ENCODE data around the gene DOCK1. TPM values are rescaled to one million over a fixed set of nuclear protein-coding genes. Genes with fewer than 3 reads are reported as not detected.

Gene DOCK1
- polyA plus RNA-seq, 1 donor from 2014 or later: 2.7 TPM

DNA sequence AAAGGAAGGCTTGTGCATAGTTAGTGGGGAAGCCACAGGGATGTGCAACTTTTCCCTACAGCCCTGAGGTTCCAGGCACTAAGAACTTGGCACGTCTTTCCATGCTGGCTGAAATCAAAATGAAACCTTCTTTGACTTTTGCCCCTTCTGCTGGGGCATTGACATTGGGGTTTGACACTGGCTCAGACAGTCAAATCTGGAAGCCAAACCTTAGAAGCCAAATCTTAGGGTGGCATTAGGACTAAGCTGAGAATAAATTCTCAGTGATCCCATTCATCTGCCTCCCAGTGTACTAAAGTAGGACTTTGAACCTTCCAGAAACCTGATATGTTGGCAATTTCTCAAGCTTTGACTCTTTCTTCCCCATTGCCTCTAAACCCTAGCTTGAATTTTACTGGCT, 322.4 kb downstream of the DOCK1 start:
- Histone ChIP-seq H3K9ac (ENCODE audit: low read length) (no peak overlapping the region), H4K20me1 (ENCODE audit: insufficient read depth) (no peaks in the 10 kb centered on the region), H3K9me3 (ENCODE audit: low read length) (no peaks in the 10 kb centered on the region), H3K36me3 (ENCODE audit: insufficient read depth, low read length) (no peaks in the 10 kb centered on the region), H3K27ac (ENCODE audit: low read length) (no peak overlapping the region), H3K9me2 (ENCODE audit: insufficient read depth, low read length) (no peaks in the 10 kb centered on the region), H3K79me2 (replicated peaks; ENCODE audit: insufficient read depth, low read length) (no peaks in the 10 kb centered on the region), H3F3A (ENCODE audit: insufficient read depth, low read length, poor library complexity, severe bottlenecking) (no peaks in the 10 kb centered on the region), H3K27me3 (ENCODE audit: insufficient read depth, low read depth, low read length) (no peaks in the 10 kb centered on the region), H2AFZ (ENCODE audit: low read depth, low read length) (no peak overlapping the region), H3K4me3 (ENCODE audit: low read length) (no peak overlapping the region), H3K4me2 (ENCODE audit: low read length) (no peak overlapping the region)
- TF ChIP-seq, protein P1, sequence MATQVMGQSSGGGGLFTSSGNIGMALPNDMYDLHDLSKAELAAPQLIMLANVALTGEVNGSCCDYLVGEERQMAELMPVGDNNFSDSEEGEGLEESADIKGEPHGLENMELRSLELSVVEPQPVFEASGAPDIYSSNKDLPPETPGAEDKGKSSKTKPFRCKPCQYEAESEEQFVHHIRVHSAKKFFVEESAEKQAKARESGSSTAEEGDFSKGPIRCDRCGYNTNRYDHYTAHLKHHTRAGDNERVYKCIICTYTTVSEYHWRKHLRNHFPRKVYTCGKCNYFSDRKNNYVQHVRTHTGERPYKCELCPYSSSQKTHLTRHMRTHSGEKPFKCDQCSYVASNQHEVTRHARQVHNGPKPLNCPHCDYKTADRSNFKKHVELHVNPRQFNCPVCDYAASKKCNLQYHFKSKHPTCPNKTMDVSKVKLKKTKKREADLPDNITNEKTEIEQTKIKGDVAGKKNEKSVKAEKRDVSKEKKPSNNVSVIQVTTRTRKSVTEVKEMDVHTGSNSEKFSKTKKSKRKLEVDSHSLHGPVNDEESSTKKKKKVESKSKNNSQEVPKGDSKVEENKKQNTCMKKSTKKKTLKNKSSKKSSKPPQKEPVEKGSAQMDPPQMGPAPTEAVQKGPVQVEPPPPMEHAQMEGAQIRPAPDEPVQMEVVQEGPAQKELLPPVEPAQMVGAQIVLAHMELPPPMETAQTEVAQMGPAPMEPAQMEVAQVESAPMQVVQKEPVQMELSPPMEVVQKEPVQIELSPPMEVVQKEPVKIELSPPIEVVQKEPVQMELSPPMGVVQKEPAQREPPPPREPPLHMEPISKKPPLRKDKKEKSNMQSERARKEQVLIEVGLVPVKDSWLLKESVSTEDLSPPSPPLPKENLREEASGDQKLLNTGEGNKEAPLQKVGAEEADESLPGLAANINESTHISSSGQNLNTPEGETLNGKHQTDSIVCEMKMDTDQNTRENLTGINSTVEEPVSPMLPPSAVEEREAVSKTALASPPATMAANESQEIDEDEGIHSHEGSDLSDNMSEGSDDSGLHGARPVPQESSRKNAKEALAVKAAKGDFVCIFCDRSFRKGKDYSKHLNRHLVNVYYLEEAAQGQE (IDR thresholded peaks at IDR 0.05; ENCODE audit: borderline replicate concordance): no peak
- TF ChIP-seq POLR2AphosphoS5 (IDR thresholded peaks at IDR 0.05) (no peak), EZH2 (IDR thresholded peaks at IDR 0.05; ENCODE audit: borderline replicate concordance, insufficient read depth, low read length, poor library complexity, severe bottlenecking) (no peak), EP300 (conservative IDR thresholded peaks at IDR 0.05; ENCODE audit: poor library complexity, severe bottlenecking) (no peak), MXI1 (conservative IDR thresholded peaks at IDR 0.05; ENCODE audit: poor library complexity, severe bottlenecking) (no peak), SMC3 (conservative IDR thresholded peaks at IDR 0.05; ENCODE audit: poor library complexity) (no peak), RAD21 (conservative IDR thresholded peaks at IDR 0.05) (no peak), TAF1 (IDR thresholded peaks at IDR 0.05; ENCODE audit: low read depth) (no peak)
- TF ChIP-seq, protein P2, sequence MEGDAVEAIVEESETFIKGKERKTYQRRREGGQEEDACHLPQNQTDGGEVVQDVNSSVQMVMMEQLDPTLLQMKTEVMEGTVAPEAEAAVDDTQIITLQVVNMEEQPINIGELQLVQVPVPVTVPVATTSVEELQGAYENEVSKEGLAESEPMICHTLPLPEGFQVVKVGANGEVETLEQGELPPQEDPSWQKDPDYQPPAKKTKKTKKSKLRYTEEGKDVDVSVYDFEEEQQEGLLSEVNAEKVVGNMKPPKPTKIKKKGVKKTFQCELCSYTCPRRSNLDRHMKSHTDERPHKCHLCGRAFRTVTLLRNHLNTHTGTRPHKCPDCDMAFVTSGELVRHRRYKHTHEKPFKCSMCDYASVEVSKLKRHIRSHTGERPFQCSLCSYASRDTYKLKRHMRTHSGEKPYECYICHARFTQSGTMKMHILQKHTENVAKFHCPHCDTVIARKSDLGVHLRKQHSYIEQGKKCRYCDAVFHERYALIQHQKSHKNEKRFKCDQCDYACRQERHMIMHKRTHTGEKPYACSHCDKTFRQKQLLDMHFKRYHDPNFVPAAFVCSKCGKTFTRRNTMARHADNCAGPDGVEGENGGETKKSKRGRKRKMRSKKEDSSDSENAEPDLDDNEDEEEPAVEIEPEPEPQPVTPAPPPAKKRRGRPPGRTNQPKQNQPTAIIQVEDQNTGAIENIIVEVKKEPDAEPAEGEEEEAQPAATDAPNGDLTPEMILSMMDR (IDR thresholded peaks at IDR 0.05; ENCODE audit: poor library complexity, severe bottlenecking): no peak

DNA sequence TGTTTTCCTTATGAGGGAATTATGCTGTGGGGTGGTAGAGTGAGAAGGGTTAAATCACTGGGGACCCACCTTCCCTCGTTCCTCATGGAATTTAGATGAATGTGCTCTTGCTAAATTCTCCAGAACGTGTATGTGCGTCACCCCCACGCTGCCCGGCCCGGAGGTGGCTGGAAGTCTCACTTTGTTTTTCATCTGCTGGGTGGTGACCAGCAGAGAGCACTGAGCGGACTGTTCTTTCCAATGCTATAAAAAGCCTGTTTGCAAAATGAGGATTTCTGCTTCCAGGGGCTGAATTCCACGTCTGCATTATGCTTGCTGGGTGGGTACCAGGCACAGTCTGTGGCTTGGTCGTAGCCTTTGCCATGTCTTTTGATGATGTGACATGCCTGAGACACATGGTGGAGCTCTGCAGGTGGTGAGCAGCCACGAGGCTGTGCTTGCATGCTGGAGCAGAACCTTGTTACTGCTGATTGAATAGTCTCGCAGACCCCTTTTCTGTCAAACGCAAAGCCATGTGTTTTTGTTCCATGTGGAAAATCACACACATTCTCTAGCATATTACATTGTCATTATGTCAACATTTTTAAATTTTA, 323.1 kb downstream of the DOCK1 start:
- TF ChIP-seq SMC3 (conservative IDR thresholded peaks at IDR 0.05; ENCODE audit: poor library complexity): peak; percentile 51
- TF ChIP-seq, protein P1 (IDR thresholded peaks at IDR 0.05; ENCODE audit: borderline replicate concordance): no peak
- no peak for TF ChIP-seq EP300 (conservative IDR thresholded peaks at IDR 0.05; ENCODE audit: poor library complexity, severe bottlenecking)
- no peak for TF ChIP-seq POLR2AphosphoS5 (IDR thresholded peaks at IDR 0.05)
- TF ChIP-seq, protein P2 (IDR thresholded peaks at IDR 0.05; ENCODE audit: poor library complexity, severe bottlenecking): peak; percentile 51
- TF ChIP-seq TAF1 (IDR thresholded peaks at IDR 0.05; ENCODE audit: low read depth): no peak
- TF ChIP-seq RAD21 (conservative IDR thresholded peaks at IDR 0.05): peak; percentile 57
- no peak overlapping the region for H3K27ac ChIP-seq (ENCODE audit: low read length)
- no peak overlapping the region for H3K9ac ChIP-seq (ENCODE audit: low read length)
- no peaks in the 10 kb centered on the region for H3K9me3 ChIP-seq (ENCODE audit: low read length)
- H4K20me1 ChIP-seq (ENCODE audit: insufficient read depth): no peaks in the 10 kb centered on the region
- no peaks in the 10 kb centered on the region for H3F3A ChIP-seq (ENCODE audit: insufficient read depth, low read length, poor library complexity, severe bottlenecking)
- H3K36me3 ChIP-seq (ENCODE audit: insufficient read depth, low read length): no peaks in the 10 kb centered on the region
- H3K79me2 ChIP-seq (replicated peaks; ENCODE audit: insufficient read depth, low read length): no peaks in the 10 kb centered on the region
- H3K9me2 ChIP-seq (ENCODE audit: insufficient read depth, low read length): no peaks in the 10 kb centered on the region
- H3K4me2 ChIP-seq (ENCODE audit: low read length): no peak overlapping the region
- H2AFZ ChIP-seq (ENCODE audit: low read depth, low read length): no peak overlapping the region
- H3K27me3 ChIP-seq (ENCODE audit: insufficient read depth, low read depth, low read length): no peaks in the 10 kb centered on the region
- no peak overlapping the region for H3K4me3 ChIP-seq (ENCODE audit: low read length)

Measured in neural cell (in vitro differentiated cells).